Measurements from ENCODE around the gene CMC4.
A peak's percentile ranks its signal among the peaks of the same experiment; 100 is the strongest.

CMC4 gene

GRCh38 chrX:155070975-155071693 lies at the start of gene CMC4, which contains the start of the genes BRCC3 and MTCP1:
Gene CMC4 (minus strand): TSS chrX:155071136. CDS start chrX:155064023, 7,113 bp downstream.
Gene BRCC3 (plus strand): TSS chrX:155071508. CDS start chrX:155071528, 20 bp downstream.
Gene MTCP1 (minus strand): TSS chrX:155071136. CDS start chrX:155066010, 5,126 bp downstream.
- TF ChIP-seq CTCF (IDR thresholded peaks at IDR 0.05; ENCODE audit: low read depth, low read length) = no peak
- H3K4me3 ChIP-seq (ENCODE audit: low read depth, low read length) = peak within 1 kb of the TSS; percentile 75

- TF ChIP-seq CTCF (IDR thresholded peaks at IDR 0.05; ENCODE audit: low read depth, low read length) = no peak
- no peak overlapping the region for H3K4me3 ChIP-seq (ENCODE audit: low read depth, low read length)
Observed at GRCh38 chrX:155115174-155115819, 44.4 kb upstream of the CMC4 start.

- TF ChIP-seq CTCF (IDR thresholded peaks at IDR 0.05; ENCODE audit: low read depth, low read length) = no peak
- H3K4me3 ChIP-seq (ENCODE audit: low read depth, low read length) = no peak overlapping the region
Observed at GRCh38 chrX:155113097-155113496, 42.2 kb upstream of the CMC4 start.

- no peak for TF ChIP-seq CTCF (IDR thresholded peaks at IDR 0.05; ENCODE audit: low read depth, low read length)
- no peak overlapping the region for H3K4me3 ChIP-seq (ENCODE audit: low read depth, low read length)
Observed at GRCh38 chrX:155112171-155112570, 41.2 kb upstream of the CMC4 start.

- TF ChIP-seq CTCF (IDR thresholded peaks at IDR 0.05; ENCODE audit: low read depth, low read length) = no peak
- no peak overlapping the region for H3K4me3 ChIP-seq (ENCODE audit: low read depth, low read length)
Observed at GRCh38 chrX:155108427-155108826, 37.5 kb upstream of the CMC4 start.

GRCh38 chrX:155105919-155106318 lies 35.0 kb upstream of the CMC4 start:
- H3K4me3 ChIP-seq (ENCODE audit: low read depth, low read length) = no peak overlapping the region
- no peak for TF ChIP-seq CTCF (IDR thresholded peaks at IDR 0.05; ENCODE audit: low read depth, low read length)

GRCh38 chrX:155094468-155095061 lies 23.6 kb upstream of the CMC4 start:
- TF ChIP-seq CTCF (IDR thresholded peaks at IDR 0.05; ENCODE audit: low read depth, low read length) = peak; percentile 38; the same call in 1 of the 2 replicates
- no peak overlapping the region for H3K4me3 ChIP-seq (ENCODE audit: low read depth, low read length)
